Endodermal cell (in vitro differentiated cells): ENCODE results near the gene HPSE2. TPM values are rescaled to one million over a fixed set of nuclear protein-coding genes. Genes with fewer than 3 reads are reported as not detected.

Source experiments
- DNase-seq: peaks from one replicate; pipeline ENCODE4 v3.0.0-alpha.2; 2017
- H3K27ac ChIP-seq: 2 replicates; pipeline ENCODE4 v1.5.1; 2013; ENCODE audit warnings: mild to moderate bottlenecking, low read depth, low read length, moderate library complexity
- H3K27me3 ChIP-seq: 2 replicates; pipeline ENCODE4 v1.6.1; 2013; ENCODE audit warnings: mild to moderate bottlenecking, low read length, moderate library complexity; ENCODE audit not compliant: insufficient read depth, control insufficient read depth, poor library complexity, severe bottlenecking
- H3K36me3 ChIP-seq: 2 replicates; pipeline ENCODE4 v1.7.0; 2013; ENCODE audit warnings: mild to moderate bottlenecking, low read length, moderate library complexity; ENCODE audit not compliant: control insufficient read depth, insufficient read depth
- H3K4me1 ChIP-seq: one replicate; pipeline ENCODE4 v1.7.0; 2013; ENCODE audit warnings: low read length; ENCODE audit not compliant: control insufficient read depth, insufficient read depth
- H3K4me3 ChIP-seq: 2 replicates; pipeline ENCODE4 v1.5.1; 2013; ENCODE audit warnings: mild to moderate bottlenecking, low read length, moderate library complexity
- H3K9ac ChIP-seq: 2 replicates; pipeline ENCODE4 v1.6.1; 2013; ENCODE audit warnings: mild to moderate bottlenecking, low read length, moderate library complexity; ENCODE audit not compliant: poor library complexity, severe bottlenecking; ENCODE audit errors: extremely low read depth
- H3K9me3 ChIP-seq: 2 replicates; pipeline ENCODE4 v1.6.1; 2013; ENCODE audit warnings: mild to moderate bottlenecking, low read length, moderate library complexity; ENCODE audit not compliant: control insufficient read depth
- H3K27ac Mint-ChIP-seq: 2 replicates; pipeline ENCODE4 v1.8.0; 2020; ENCODE audit warnings: mixed read lengths
- H3K27me3 Mint-ChIP-seq: 2 replicates; pipeline ENCODE4 v1.8.0; 2021; ENCODE audit warnings: mild to moderate bottlenecking, mixed read lengths; ENCODE audit not compliant: insufficient read depth
- H3K36me3 Mint-ChIP-seq: 2 replicates; pipeline ENCODE4 v1.8.0; 2020; ENCODE audit warnings: low read depth, mixed read lengths
- H3K4me1 Mint-ChIP-seq: 2 replicates; pipeline ENCODE4 v1.8.0; 2020; ENCODE audit warnings: mixed read lengths
- H3K4me3 Mint-ChIP-seq: 2 replicates; pipeline ENCODE4 v1.8.0; 2020; ENCODE audit warnings: mild to moderate bottlenecking, moderate library complexity, mixed read lengths
- H3K9me3 Mint-ChIP-seq: 2 replicates; pipeline ENCODE4 v1.8.0; 2020; ENCODE audit warnings: mild to moderate bottlenecking, mixed read lengths
- WGBS, 2 experiments: methylation state at CpG; one replicate each; pipeline versions ENCODE4 v1.1.5 to v1.1.7; 2013; ENCODE audit warnings: missing lambda C conversion rate in 2 of 2, mixed read lengths in 1 of 2; ENCODE audit not compliant: insufficient coverage in 1 of 2, insufficient read length in 1 of 2; 5-methylcytosine and 5-hydroxymethylcytosine counted together
- total RNA-seq, 2 donors: library from RNA; stranded (reverse); fragmentation: NEBNext Ultra II Directional in 1 of 2; extraction: Animal tissue kit (Norgen Biotek cat#: 25700) in 1 of 2; gene quantifications; 2 replicates in 1 of 2; 3 replicates in 1 of 2; pipeline ENCODE4 v1.2.1, GENCODE V29; 2021
- TF ChIP-seq, protein P1 (sequence below): fragments of 200-600 bp; sonication (generic); conservative IDR thresholded peaks from 2 replicates; pipeline ENCODE4 v1.5.0; 2021; ENCODE audit warnings: antibody characterized with exemption, mild to moderate bottlenecking

HPSE2 gene
- total RNA-seq, 2 donors from 2014 or later, result 0.07 to 0.11 TPM

GRCh38 chr10:98667081-98667480, 568.6 kb downstream of the HPSE2 start:
- Mint-ChIP-seq H3K9me3 (peaks cover 30% of the 10 kb centered on the region), H3K4me1 (no peaks in the 10 kb centered on the region)
- WGBS, 2 experiments, result 97 to 100% methylated on average over 1 of the region's 1 CpG

GRCh38 chr10:98666276-98666675, 569.4 kb downstream of the HPSE2 start:
- Mint-ChIP-seq H3K9me3 (peaks cover 30% of the 10 kb centered on the region), H3K27me3 (peaks cover 5% of the 10 kb centered on the region), H3K36me3 (peaks cover 7% of the 10 kb centered on the region), H3K4me1 (no peaks in the 10 kb centered on the region), H3K4me3 (no peak overlapping the region), H3K27ac (no peak overlapping the region)
- DNase-seq, result no peak
- H3K27me3 ChIP-seq, result no peaks in the 10 kb centered on the region
- no peaks in the 10 kb centered on the region for H3K36me3 ChIP-seq
- peaks cover 28% of the 10 kb centered on the region for H3K9me3 ChIP-seq
- TF ChIP-seq, protein P1, sequence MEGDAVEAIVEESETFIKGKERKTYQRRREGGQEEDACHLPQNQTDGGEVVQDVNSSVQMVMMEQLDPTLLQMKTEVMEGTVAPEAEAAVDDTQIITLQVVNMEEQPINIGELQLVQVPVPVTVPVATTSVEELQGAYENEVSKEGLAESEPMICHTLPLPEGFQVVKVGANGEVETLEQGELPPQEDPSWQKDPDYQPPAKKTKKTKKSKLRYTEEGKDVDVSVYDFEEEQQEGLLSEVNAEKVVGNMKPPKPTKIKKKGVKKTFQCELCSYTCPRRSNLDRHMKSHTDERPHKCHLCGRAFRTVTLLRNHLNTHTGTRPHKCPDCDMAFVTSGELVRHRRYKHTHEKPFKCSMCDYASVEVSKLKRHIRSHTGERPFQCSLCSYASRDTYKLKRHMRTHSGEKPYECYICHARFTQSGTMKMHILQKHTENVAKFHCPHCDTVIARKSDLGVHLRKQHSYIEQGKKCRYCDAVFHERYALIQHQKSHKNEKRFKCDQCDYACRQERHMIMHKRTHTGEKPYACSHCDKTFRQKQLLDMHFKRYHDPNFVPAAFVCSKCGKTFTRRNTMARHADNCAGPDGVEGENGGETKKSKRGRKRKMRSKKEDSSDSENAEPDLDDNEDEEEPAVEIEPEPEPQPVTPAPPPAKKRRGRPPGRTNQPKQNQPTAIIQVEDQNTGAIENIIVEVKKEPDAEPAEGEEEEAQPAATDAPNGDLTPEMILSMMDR, result no peak
- H3K9ac ChIP-seq, result no peak overlapping the region
- H3K4me3 ChIP-seq, result no peak overlapping the region
- H3K4me1 ChIP-seq, result no peaks in the 10 kb centered on the region
- no peak overlapping the region for H3K27ac ChIP-seq

More at GRCh38 chr10:98667081-98667480, 568.6 kb downstream of the HPSE2 start:
- Mint-ChIP-seq H3K36me3 (peaks cover 7% of the 10 kb centered on the region), H3K27me3 (peaks cover 5% of the 10 kb centered on the region), H3K4me3 (no peak overlapping the region), H3K27ac (no peak overlapping the region)
- no peak for DNase-seq
- H3K36me3 ChIP-seq, result no peaks in the 10 kb centered on the region
- no peak overlapping the region for H3K27ac ChIP-seq
- no peaks in the 10 kb centered on the region for H3K27me3 ChIP-seq
- H3K4me3 ChIP-seq, result no peak overlapping the region
- TF ChIP-seq, protein P1, result no peak
- no peaks in the 10 kb centered on the region for H3K4me1 ChIP-seq
- no peak overlapping the region for H3K9ac ChIP-seq
- H3K9me3 ChIP-seq, result peaks cover 28% of the 10 kb centered on the region

- H3K27ac ChIP-seq, result no peak overlapping the region
- H3K4me1 Mint-ChIP-seq, result peaks cover 10% of the 10 kb centered on the region
- H3K36me3 Mint-ChIP-seq, result peaks cover 7% of the 10 kb centered on the region
- 42% methylated on average over 13 of the region's 13 CpGs; no CpG with 5 or more reads in 1 of the 2 experiments for WGBS, 2 experiments
- no peaks in the 10 kb centered on the region for H3K27me3 ChIP-seq
- peak overlapping the region; percentile 35 for H3K4me3 ChIP-seq
- no peak overlapping the region for H3K9ac ChIP-seq
- H3K36me3 ChIP-seq, result no peaks in the 10 kb centered on the region
- peaks cover 5% of the 10 kb centered on the region for H3K27me3 Mint-ChIP-seq
- H3K4me3 Mint-ChIP-seq, result no peak overlapping the region
- H3K9me3 ChIP-seq, result peaks cover 28% of the 10 kb centered on the region
- H3K9me3 Mint-ChIP-seq, result peaks cover 30% of the 10 kb centered on the region
- TF ChIP-seq, protein P1, result peak; percentile 89
- peak; percentile 79 for DNase-seq
- no peaks in the 10 kb centered on the region for H3K4me1 ChIP-seq
- no peak overlapping the region for H3K27ac Mint-ChIP-seq
Observed at GRCh38 chr10:98664329-98665042, 571.2 kb downstream of the HPSE2 start.
